ENCODE measurements around the gene TPD52L3. TPM values are rescaled to one million over a fixed set of nuclear protein-coding genes. Genes with fewer than 3 reads are reported as not detected.

TPD52L3 gene
- total RNA-seq, 2 donors from 2014 or later, result not detected

- Histone ChIP-seq H3K9me3 (no peaks in the 10 kb centered on the region), H3K4me3 (no peak overlapping the region), H3K4me1 (no peaks in the 10 kb centered on the region), H3K27me3 (no peaks in the 10 kb centered on the region), H3K27ac (no peak overlapping the region), H3K36me3 (no peaks in the 10 kb centered on the region)
- no peak for DNase-seq (ENCODE audit: low spot score)
- no peak for TF ChIP-seq CTCF (IDR thresholded peaks at IDR 0.05)
Measured at GRCh38 chr9:6355728-6356127, 27.6 kb downstream of the TPD52L3 start.

GRCh38 chr9:6356441-6356840 lies 28.3 kb downstream of the TPD52L3 start:
- no peak for TF ChIP-seq CTCF (IDR thresholded peaks at IDR 0.05)
- H3K4me3 ChIP-seq, result no peak overlapping the region
- H3K27ac ChIP-seq, result no peak overlapping the region
- no peaks in the 10 kb centered on the region for H3K9me3 ChIP-seq
- no peaks in the 10 kb centered on the region for H3K27me3 ChIP-seq
- H3K4me1 ChIP-seq, result no peaks in the 10 kb centered on the region
- H3K36me3 ChIP-seq, result no peaks in the 10 kb centered on the region
- no peak for DNase-seq (ENCODE audit: low spot score)

- Histone ChIP-seq H3K36me3 (no peaks in the 10 kb centered on the region), H3K4me3 (no peak overlapping the region), H3K9me3 (no peaks in the 10 kb centered on the region), H3K27ac (no peak overlapping the region), H3K27me3 (no peaks in the 10 kb centered on the region), H3K4me1 (no peaks in the 10 kb centered on the region)
- DNase-seq (ENCODE audit: low spot score), result no peak
- no peak for TF ChIP-seq CTCF (IDR thresholded peaks at IDR 0.05)
Measured at GRCh38 chr9:6356904-6357303, 28.7 kb downstream of the TPD52L3 start.

GRCh38 chr9:6367128-6367890 lies 39.1 kb downstream of the TPD52L3 start:
- DNase-seq (ENCODE audit: low spot score), result no peak
- H3K36me3 ChIP-seq, result no peaks in the 10 kb centered on the region
- no peak for TF ChIP-seq CTCF (IDR thresholded peaks at IDR 0.05)
- H3K4me3 ChIP-seq, result no peak overlapping the region
- no peaks in the 10 kb centered on the region for H3K4me1 ChIP-seq
- no peaks in the 10 kb centered on the region for H3K27me3 ChIP-seq
- no peak overlapping the region for H3K27ac ChIP-seq
- H3K9me3 ChIP-seq, result no peaks in the 10 kb centered on the region

- peaks cover 0 to 2% of the 10 kb centered on the region in 2 donors for H3K9me3 ChIP-seq
- no peak overlapping the region for H3K27ac ChIP-seq
- no peak overlapping the region for H3K4me3 ChIP-seq
- DNase-seq (ENCODE audit: low spot score), result no peak
- H3K4me1 ChIP-seq, result no peaks in the 10 kb centered on the region
- H3K27me3 ChIP-seq, result no peaks in the 10 kb centered on the region
- TF ChIP-seq CTCF (IDR thresholded peaks at IDR 0.05), result no peak
- H3K36me3 ChIP-seq, result no peaks in the 10 kb centered on the region
Measured at GRCh38 chr9:6368831-6369230, 40.7 kb downstream of the TPD52L3 start.

Other genes starting within 250 kb of the TPD52L3 start
- gene IL33, start 112.6 kb upstream of the TPD52L3 start, total RNA-seq, result 10 to 100 TPM; 21.3 to 24.4 TPM
- gene UHRF2, start 84.8 kb downstream of the TPD52L3 start, total RNA-seq, result 10 to 100 TPM; 15.2 TPM

All from right atrium auricular region (tissue), 2 donors.